GM19467 (cell line): Measurements from ENCODE around the gene SMG1.
"Not testable (repeated sequence)": the region's sequence is repeated elsewhere in the genome, so short reads cannot be mapped to it uniquely, and the experiment has no call there.

Experiments
- ATAC-seq: cut with Tn5 transposase; IDR thresholded peaks from one replicate; pipeline ENCODE4 v1.9.1; 2021; ENCODE audit warnings: mild to moderate bottlenecking, moderate library complexity; ENCODE audit not compliant: unreplicated experiment

Gene SMG1

GRCh38 chr16:18936727-18937340 lies 10.6 kb upstream of the SMG1 start:
- ATAC-seq: no peak

GRCh38 chr16:18933501-18933900 lies 7.3 kb upstream of the SMG1 start:
- no peak for ATAC-seq

GRCh38 chr16:18932243-18932987 lies 6.2 kb upstream of the SMG1 start:
- ATAC-seq: no peak

GRCh38 chr16:18931756-18932155 lies 5.5 kb upstream of the SMG1 start:
- no peak for ATAC-seq

- not testable (repeated sequence) for ATAC-seq
Observed at GRCh38 chr16:18930095-18930494, 3.9 kb upstream of the SMG1 start.

GRCh38 chr16:18928073-18928472 lies 1.9 kb upstream of the SMG1 start:
- not testable (repeated sequence) for ATAC-seq

- ATAC-seq: peak; percentile 37
Observed at GRCh38 chr16:18925215-18925985, 808 bp downstream of the SMG1 start.

- not testable (repeated sequence) for ATAC-seq
Observed at GRCh38 chr16:18923935-18924334, 2.3 kb downstream of the SMG1 start.

GRCh38 chr16:18923124-18923523 lies 3.1 kb downstream of the SMG1 start:
- ATAC-seq: not testable (repeated sequence)

GRCh38 chr16:18909585-18909984 lies 16.6 kb downstream of the SMG1 start:
- ATAC-seq: not testable (repeated sequence)

GRCh38 chr16:18908716-18909115 lies 17.5 kb downstream of the SMG1 start:
- ATAC-seq: not testable (repeated sequence)

GRCh38 chr16:18902778-18903177 lies 23.4 kb downstream of the SMG1 start:
- not testable (repeated sequence) for ATAC-seq

GRCh38 chr16:18902044-18902443 lies 24.2 kb downstream of the SMG1 start:
- not testable (repeated sequence) for ATAC-seq

- not testable (repeated sequence) for ATAC-seq
Observed at GRCh38 chr16:18901194-18901593, 25.0 kb downstream of the SMG1 start.

GRCh38 chr16:18884456-18884855 lies 41.8 kb downstream of the SMG1 start:
- not testable (repeated sequence) for ATAC-seq

- ATAC-seq: not testable (repeated sequence)
Observed at GRCh38 chr16:18877734-18878133, 48.5 kb downstream of the SMG1 start.

- not testable (repeated sequence) for ATAC-seq
Observed at GRCh38 chr16:18877259-18877658, 48.9 kb downstream of the SMG1 start.

- ATAC-seq: not testable (repeated sequence)
Observed at GRCh38 chr16:18876301-18876700, 49.9 kb downstream of the SMG1 start.

- not testable (repeated sequence) for ATAC-seq
Observed at GRCh38 chr16:18869043-18869771, 57.0 kb downstream of the SMG1 start.

- not testable (repeated sequence) for ATAC-seq
Observed at GRCh38 chr16:18866277-18866823, 59.9 kb downstream of the SMG1 start.

GRCh38 chr16:18862891-18863290 lies 63.3 kb downstream of the SMG1 start:
- ATAC-seq: not testable (repeated sequence)
